ENCODE measurements around the gene SCAP.

DNA sequence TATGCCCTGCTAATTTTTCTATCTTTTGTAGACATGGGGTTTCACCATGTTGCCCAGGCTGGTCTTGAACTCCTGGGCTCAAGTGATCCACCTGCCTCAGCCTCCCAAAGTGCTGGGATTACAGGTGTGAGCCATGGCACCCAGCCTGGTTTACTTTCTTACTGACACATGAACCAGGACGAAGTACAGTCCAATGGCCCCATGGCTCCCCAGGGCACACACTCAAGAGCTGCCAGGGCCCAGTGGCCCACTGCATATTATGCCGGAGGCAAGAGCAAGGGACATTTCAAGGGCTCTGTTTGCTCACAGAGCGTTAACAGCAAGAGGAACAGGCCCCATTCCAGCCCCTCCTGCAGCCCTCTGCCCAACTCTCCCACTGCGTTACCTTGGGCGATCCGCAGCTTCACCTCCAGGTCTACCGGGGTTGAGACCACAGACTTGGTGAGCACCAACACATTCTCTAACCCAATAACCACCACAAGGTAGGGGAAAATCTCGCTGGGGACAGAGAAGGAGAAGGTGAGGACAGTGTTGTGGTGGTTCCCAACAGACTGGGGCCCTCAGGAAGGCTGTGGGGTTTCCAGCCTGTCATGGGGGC is 52.1 kb downstream of the SCAP start:
- TF ChIP-seq, protein P1, sequence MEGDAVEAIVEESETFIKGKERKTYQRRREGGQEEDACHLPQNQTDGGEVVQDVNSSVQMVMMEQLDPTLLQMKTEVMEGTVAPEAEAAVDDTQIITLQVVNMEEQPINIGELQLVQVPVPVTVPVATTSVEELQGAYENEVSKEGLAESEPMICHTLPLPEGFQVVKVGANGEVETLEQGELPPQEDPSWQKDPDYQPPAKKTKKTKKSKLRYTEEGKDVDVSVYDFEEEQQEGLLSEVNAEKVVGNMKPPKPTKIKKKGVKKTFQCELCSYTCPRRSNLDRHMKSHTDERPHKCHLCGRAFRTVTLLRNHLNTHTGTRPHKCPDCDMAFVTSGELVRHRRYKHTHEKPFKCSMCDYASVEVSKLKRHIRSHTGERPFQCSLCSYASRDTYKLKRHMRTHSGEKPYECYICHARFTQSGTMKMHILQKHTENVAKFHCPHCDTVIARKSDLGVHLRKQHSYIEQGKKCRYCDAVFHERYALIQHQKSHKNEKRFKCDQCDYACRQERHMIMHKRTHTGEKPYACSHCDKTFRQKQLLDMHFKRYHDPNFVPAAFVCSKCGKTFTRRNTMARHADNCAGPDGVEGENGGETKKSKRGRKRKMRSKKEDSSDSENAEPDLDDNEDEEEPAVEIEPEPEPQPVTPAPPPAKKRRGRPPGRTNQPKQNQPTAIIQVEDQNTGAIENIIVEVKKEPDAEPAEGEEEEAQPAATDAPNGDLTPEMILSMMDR (IDR thresholded peaks at IDR 0.05), result no peak
- TF ChIP-seq POLR2A (IDR thresholded peaks at IDR 0.05), result no peak
